ENCODE measurements around the gene DOCK3.

DNA sequence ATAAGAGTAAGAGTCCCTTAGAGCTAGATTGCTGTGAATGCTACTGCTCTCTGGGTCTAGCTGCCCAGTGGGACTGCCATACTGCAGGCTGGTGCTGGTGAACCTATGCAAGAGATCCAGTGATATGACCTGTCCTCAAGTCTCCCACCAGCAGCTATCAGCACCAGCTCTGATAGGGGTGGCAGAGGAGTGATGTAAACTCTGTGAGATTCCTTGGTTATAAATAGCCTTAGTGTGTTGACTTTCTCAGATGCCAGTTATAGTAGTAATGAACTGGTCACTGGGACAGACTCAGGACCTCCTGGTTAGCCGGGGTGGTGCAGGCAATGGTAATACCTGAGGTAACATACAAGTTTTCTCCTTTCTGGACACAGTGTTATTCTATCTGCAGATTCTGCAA is 515.5 kb downstream of the DOCK3 start:
- TF ChIP-seq, protein P1, sequence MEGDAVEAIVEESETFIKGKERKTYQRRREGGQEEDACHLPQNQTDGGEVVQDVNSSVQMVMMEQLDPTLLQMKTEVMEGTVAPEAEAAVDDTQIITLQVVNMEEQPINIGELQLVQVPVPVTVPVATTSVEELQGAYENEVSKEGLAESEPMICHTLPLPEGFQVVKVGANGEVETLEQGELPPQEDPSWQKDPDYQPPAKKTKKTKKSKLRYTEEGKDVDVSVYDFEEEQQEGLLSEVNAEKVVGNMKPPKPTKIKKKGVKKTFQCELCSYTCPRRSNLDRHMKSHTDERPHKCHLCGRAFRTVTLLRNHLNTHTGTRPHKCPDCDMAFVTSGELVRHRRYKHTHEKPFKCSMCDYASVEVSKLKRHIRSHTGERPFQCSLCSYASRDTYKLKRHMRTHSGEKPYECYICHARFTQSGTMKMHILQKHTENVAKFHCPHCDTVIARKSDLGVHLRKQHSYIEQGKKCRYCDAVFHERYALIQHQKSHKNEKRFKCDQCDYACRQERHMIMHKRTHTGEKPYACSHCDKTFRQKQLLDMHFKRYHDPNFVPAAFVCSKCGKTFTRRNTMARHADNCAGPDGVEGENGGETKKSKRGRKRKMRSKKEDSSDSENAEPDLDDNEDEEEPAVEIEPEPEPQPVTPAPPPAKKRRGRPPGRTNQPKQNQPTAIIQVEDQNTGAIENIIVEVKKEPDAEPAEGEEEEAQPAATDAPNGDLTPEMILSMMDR (IDR thresholded peaks at IDR 0.05): no peak
- TF ChIP-seq POLR2A (IDR thresholded peaks at IDR 0.05): no peak
